DMS153 treated with DMSO at 0.1 percent for 48 hours (cell line): Measurements from ENCODE around the gene PRSS1.

Experiments used
- DNase-seq: peaks from one replicate; lab custom pipeline; 2025; ENCODE audit not compliant: unreplicated experiment; lab: John Stamatoyannopoulos, UW

The PRSS1 gene

GRCh38 chr7:142792593-142792992 lies 43.3 kb downstream of the PRSS1 start:
- DNase-seq = no peak

- no peak for DNase-seq
These were observed 43.9 kb downstream of the PRSS1 start for GRCh38 chr7:142793156-142793555.

DNA sequence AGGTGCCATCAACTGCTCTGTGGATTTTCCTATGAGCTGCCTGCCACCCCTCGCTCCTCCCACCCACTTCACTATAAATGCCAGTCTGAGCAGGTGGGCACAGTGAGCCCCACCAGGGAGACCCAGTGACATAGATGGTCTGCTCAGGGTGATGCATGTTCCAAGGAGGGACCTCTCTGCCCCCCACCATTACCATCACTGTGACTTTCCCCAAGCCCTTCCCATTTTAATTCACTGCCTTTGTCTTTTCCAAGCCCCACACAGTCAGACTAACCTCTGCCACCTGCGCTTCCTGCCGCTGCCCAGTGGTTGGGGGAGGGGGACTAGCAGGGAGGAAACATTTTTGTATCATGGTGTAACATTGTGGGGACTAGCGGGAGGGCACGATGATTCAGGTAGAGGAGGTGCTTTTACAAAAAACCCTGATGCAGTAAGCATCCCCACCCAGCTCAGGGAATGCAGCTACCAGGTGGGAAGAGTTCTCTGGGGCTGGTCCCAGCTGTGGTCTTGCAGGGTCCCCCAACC lies 46.1 kb downstream of the PRSS1 start:
- no peak for DNase-seq

DNA sequence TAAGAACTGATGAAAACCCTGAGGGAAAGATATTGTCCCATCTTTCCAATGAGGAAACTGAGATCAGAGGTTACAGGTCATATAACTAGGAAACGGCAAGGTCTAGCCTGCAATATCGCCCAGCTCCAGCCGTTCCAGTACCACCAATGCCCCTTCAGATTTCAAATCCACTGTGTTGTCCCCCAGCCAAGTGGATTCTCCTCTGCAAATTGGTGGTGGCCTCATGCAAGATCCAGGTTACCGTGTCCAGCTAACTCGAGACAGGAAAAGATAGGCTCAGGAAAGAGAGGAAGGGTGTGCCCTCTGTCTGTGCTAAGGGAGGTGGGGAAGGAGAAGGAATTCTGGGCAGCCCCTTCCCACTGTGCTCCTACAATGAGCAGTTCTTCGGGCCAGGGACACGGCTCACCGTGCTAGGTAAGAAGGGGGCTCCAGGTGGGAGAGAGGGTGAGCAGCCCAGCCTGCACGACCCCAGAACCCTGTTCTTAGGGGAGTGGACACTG lies 46.8 kb downstream of the PRSS1 start:
- no peak for DNase-seq

- no peak for DNase-seq
These were observed 47.5 kb downstream of the PRSS1 start for GRCh38 chr7:142796501-142797390.

GRCh38 chr7:142797391-142798377 lies 48.4 kb downstream of the PRSS1 start:
- DNase-seq = no peak

GRCh38 chr7:142798451-142799436 lies 49.5 kb downstream of the PRSS1 start:
- DNase-seq = no peak

GRCh38 chr7:142799437-142799835 lies 50.2 kb downstream of the PRSS1 start:
- no peak for DNase-seq

DNA sequence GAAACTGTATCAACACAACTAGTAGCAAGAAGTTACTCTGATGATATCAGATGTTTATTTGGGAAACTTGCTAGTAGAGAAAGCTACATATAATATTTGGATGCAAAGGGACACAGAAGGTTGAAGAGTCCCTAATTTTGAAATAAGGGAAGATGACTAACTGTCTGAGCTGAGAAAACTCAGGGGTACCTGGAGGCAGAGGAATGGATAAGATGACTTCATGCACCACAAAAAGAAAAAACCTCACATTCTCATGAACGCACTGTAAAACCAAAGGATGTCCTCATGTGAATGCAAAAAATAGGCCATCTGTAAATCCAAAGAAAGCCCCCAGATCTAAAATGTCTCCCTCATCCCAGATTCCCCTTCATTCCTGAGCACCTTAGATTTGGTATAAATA lies 50.8 kb downstream of the PRSS1 start:
- DNase-seq = no peak

GRCh38 chr7:142800699-142801260 lies 51.5 kb downstream of the PRSS1 start:
- DNase-seq = no peak

GRCh38 chr7:142801601-142802295 lies 52.5 kb downstream of the PRSS1 start:
- no peak for DNase-seq

GRCh38 chr7:142802301-142802700 lies 53.0 kb downstream of the PRSS1 start:
- DNase-seq = no peak
